ENCODE data around the gene ZNF385C.

The ZNF385C gene

GRCh38 chr17:42068979-42069378, 29.3 kb downstream of the ZNF385C start:
- no peak for DNase-seq (ENCODE audit: low spot score)
- TF ChIP-seq CTCF (IDR thresholded peaks at IDR 0.05; ENCODE audit: borderline replicate concordance, control extremely low read depth, extremely low read depth, insufficient read depth, missing control alignments): no peak
- in situ Hi-C loops (cut with MboI; ENCODE audit: low sequenced_read_pairs, unreplicated experiment): no loop called here

GRCh38 chr17:42067371-42068091, 30.7 kb downstream of the ZNF385C start:
- DNase-seq (ENCODE audit: low spot score): peak; percentile 79
- in situ Hi-C loops (cut with MboI; ENCODE audit: low sequenced_read_pairs, unreplicated experiment): no loop called here
- peak; percentile 88 for TF ChIP-seq CTCF (IDR thresholded peaks at IDR 0.05; ENCODE audit: borderline replicate concordance, control extremely low read depth, extremely low read depth, insufficient read depth, missing control alignments)

GRCh38 chr17:42065201-42065600, 33.1 kb downstream of the ZNF385C start:
- in situ Hi-C loops (cut with MboI; ENCODE audit: low sequenced_read_pairs, unreplicated experiment): no loop called here
- no peak for TF ChIP-seq CTCF (IDR thresholded peaks at IDR 0.05; ENCODE audit: borderline replicate concordance, control extremely low read depth, extremely low read depth, insufficient read depth, missing control alignments)
- DNase-seq (ENCODE audit: low spot score): no peak

- in situ Hi-C loops (cut with MboI; ENCODE audit: low sequenced_read_pairs, unreplicated experiment): no loop called here
- TF ChIP-seq CTCF (IDR thresholded peaks at IDR 0.05; ENCODE audit: borderline replicate concordance, control extremely low read depth, extremely low read depth, insufficient read depth, missing control alignments): no peak
- no peak for DNase-seq (ENCODE audit: low spot score)
Measured at GRCh38 chr17:42062681-42063080, 35.6 kb downstream of the ZNF385C start.

GRCh38 chr17:42061646-42062487, 36.4 kb downstream of the ZNF385C start:
- no peak for TF ChIP-seq CTCF (IDR thresholded peaks at IDR 0.05; ENCODE audit: borderline replicate concordance, control extremely low read depth, extremely low read depth, insufficient read depth, missing control alignments)
- DNase-seq (ENCODE audit: low spot score): no peak
- in situ Hi-C loops (cut with MboI; ENCODE audit: low sequenced_read_pairs, unreplicated experiment): no loop called here

GRCh38 chr17:42060231-42060630, 38.0 kb downstream of the ZNF385C start:
- no peak for TF ChIP-seq CTCF (IDR thresholded peaks at IDR 0.05; ENCODE audit: borderline replicate concordance, control extremely low read depth, extremely low read depth, insufficient read depth, missing control alignments)
- DNase-seq (ENCODE audit: low spot score): no peak
- in situ Hi-C loops (cut with MboI; ENCODE audit: low sequenced_read_pairs, unreplicated experiment): no loop called here
